RWPE1 (cell line): ENCODE measurements around the gene HOXB8.

Source experiments
- CTCF ChIA-PET: fragments of 350-600 bp; sonication (Branson Sonifier 250); formaldehyde crosslinking; extraction: SDS; loops from one replicate; lab custom pipeline; 2021; lab: Yijun Ruan, JAX
- POLR2A ChIA-PET: fragments of 400-600 bp; formaldehyde crosslinking; extraction: SDS; loops from one replicate; lab custom pipeline; 2020; ENCODE audit warnings: antibody characterized with exemption; ENCODE audit not compliant: low non-redundant PET; lab: Yijun Ruan, JAX
- DNase-seq: peaks from one replicate; pipeline ENCODE4 v3.0.0; 2012; ENCODE audit warnings: low spot score
- H3K27ac ChIP-seq: fragments of 450-650 bp; 2 replicates; pipeline ENCODE4 v1.5.1; 2017
- CTCF ChIP-seq: fragments of 450-650 bp; conservative IDR thresholded peaks from 2 replicates; pipeline ENCODE4 v1.5.1; 2017; ENCODE audit warnings: low read depth, mild to moderate bottlenecking

Gene HOXB8

GRCh38 chr17:48628649-48629410 is 13.7 kb upstream of the HOXB8 start:
- H3K27ac ChIP-seq, result no peak overlapping the region
- no peak for TF ChIP-seq CTCF
- DNase-seq, result no peak
- ChIA-PET POLR2A (no interaction called here), CTCF (interaction anchor here (1.4 kb wide), 1 partner anchor 11 kb away, joined by 3 read pairs; no protein-coding TSS in a partner anchor)

- no peak for DNase-seq
- no peak for TF ChIP-seq CTCF
- ChIA-PET POLR2A (no interaction called here), CTCF (interaction anchor here (1.4 kb wide), 1 partner anchor 10 kb away, joined by 3 read pairs; no protein-coding TSS in a partner anchor)
- no peak overlapping the region for H3K27ac ChIP-seq
Measured at GRCh38 chr17:48627623-48628521, 12.8 kb upstream of the HOXB8 start.

- no peak for TF ChIP-seq CTCF
- H3K27ac ChIP-seq, result no peak overlapping the region
- DNase-seq, result no peak
- ChIA-PET CTCF (interaction anchor here (0.5 kb wide), 1 partner anchor 14 kb away, joined by 3 read pairs; no protein-coding TSS in a partner anchor), POLR2A (no interaction called here)
Measured at GRCh38 chr17:48627118-48627597, 12.1 kb upstream of the HOXB8 start.

- CTCF ChIA-PET, result interaction anchor here (0.5 to 1.2 kb wide), 4 partner anchors 10 to 43 kb away, joined by 3 to 6 read pairs (median 4); no protein-coding TSS in a partner anchor
Measured at GRCh38 chr17:48626245-48627117, 11.4 kb upstream of the HOXB8 start, which contains the start of gene HOXB9. HOXB9 (minus strand) TSS chr17:48626358; CDS start chr17:48626269, 89 bp downstream.

More at GRCh38 chr17:48626245-48627117, 11.4 kb upstream of the HOXB8 start, which contains the start of gene HOXB9:
- peak within 1 kb of the TSS; percentile 3; the same call in 1 of the 2 replicates for H3K27ac ChIP-seq
- TF ChIP-seq CTCF, result no peak
- POLR2A ChIA-PET, result no interaction called here
- DNase-seq, result no peak
